K562 (cell line): ENCODE measurements around the gene RERE. TPM values are rescaled to one million over a fixed set of nuclear protein-coding genes. Genes with fewer than 3 reads are reported as not detected.

Experiments
- HDAC6 ChIP-seq: IDR thresholded peaks from 2 replicates; pipeline ENCODE4 v1.6.1; 2012; ENCODE audit warnings: low read depth, mild to moderate bottlenecking, control low read depth, inconsistent platforms, low read length, moderate library complexity
- TCF7 ChIP-seq: sonication (generic); IDR thresholded peaks from 2 replicates; pipeline ENCODE4 v1.6.1; 2016; ENCODE audit warnings: antibody characterized with exemption, borderline replicate concordance
- XRCC4 ChIP-seq: IDR thresholded peaks from one replicate; pipeline ENCODE4 v1.6.1; 2011; ENCODE audit not compliant: insufficient read depth, insufficient read length; ENCODE audit errors: extremely low read depth
- polyA plus RNA-seq, 8 experiments: library from polyadenylated mRNA; depleted of rRNA in 4 of 8; stranded (reverse) in 5 of 8; unstranded in 3 of 8; fragments of >200 nt; fragmentation: Nextera tagmentation in 2 of 8; fragmentation: Illumina TruSeq in 1 of 8; extraction: Ambion mirVana in 2 of 8; extraction: Trizol in 1 of 8; gene quantifications; 2 replicates each; pipeline versions ENCODE4 v1.2.1 to v1.2.3, GENCODE V29; 2011 to 2014; ENCODE audit warnings: inconsistent platforms in 1 of 8, missing spikeins in 1 of 8
- total RNA-seq, 7 experiments: library from RNA; depleted of rRNA in 6 of 7; stranded (reverse); fragments of >200 nt in 6 of 7; fragmentation: Illumina TruSeq in 2 of 7; extraction: Trizol in 2 of 7; gene quantifications; 2 replicates each; pipeline versions ENCODE4 v1.2.1 to v1.2.3, GENCODE V29; 2011 to 2021; ENCODE audit warnings: low replicate concordance in 1 of 7
- TF ChIP-seq, protein P1 (sequence below), 2 experiments: fragments of 150-350 bp in 1 of 2; IDR thresholded peaks; 2 replicates each; pipeline ENCODE4 v1.6.1; 2012 to 2016; ENCODE audit warnings: low read depth in 2 of 2, low read length in 2 of 2, mild to moderate bottlenecking in 1 of 2, moderate library complexity in 1 of 2
- TF ChIP-seq, protein P2 (sequence below): fragments of 250-450 bp; sonication (Bioruptor Pico); IDR thresholded peaks from 2 replicates; pipeline ENCODE4 v1.5.0; 2021; ENCODE audit warnings: mild to moderate bottlenecking, borderline replicate concordance

Gene RERE
- total and polyA plus RNA-seq, 9 of the 15 experiments (the other 6 are each of a cell fraction or from before 2014, with no cell fraction given): 3.0 to 51.5 (median 13.4) TPM

DNA sequence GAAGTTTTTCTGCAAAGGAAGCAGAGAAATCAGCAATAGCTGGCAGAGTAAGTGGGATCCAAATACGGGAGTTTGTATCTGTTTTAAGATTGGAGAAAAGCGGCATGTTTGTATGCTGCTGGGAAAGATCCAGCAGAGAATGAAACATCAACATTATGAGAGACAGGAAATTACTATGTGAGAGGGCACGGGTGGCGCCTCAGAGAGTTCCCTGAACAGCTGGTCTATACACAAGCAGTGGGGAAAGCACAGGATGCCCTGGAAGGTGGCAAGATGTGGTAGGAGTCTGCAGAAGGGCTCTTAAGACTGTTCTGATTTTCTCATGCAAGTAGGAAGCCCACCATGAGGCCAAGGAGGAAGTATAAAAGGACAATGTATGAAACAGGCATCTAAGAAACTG, 130.4 kb downstream of the RERE start (continued):
- TF ChIP-seq HDAC6 (no peak), XRCC4 (no peak), TCF7 (no peak)
- TF ChIP-seq, protein P1, sequence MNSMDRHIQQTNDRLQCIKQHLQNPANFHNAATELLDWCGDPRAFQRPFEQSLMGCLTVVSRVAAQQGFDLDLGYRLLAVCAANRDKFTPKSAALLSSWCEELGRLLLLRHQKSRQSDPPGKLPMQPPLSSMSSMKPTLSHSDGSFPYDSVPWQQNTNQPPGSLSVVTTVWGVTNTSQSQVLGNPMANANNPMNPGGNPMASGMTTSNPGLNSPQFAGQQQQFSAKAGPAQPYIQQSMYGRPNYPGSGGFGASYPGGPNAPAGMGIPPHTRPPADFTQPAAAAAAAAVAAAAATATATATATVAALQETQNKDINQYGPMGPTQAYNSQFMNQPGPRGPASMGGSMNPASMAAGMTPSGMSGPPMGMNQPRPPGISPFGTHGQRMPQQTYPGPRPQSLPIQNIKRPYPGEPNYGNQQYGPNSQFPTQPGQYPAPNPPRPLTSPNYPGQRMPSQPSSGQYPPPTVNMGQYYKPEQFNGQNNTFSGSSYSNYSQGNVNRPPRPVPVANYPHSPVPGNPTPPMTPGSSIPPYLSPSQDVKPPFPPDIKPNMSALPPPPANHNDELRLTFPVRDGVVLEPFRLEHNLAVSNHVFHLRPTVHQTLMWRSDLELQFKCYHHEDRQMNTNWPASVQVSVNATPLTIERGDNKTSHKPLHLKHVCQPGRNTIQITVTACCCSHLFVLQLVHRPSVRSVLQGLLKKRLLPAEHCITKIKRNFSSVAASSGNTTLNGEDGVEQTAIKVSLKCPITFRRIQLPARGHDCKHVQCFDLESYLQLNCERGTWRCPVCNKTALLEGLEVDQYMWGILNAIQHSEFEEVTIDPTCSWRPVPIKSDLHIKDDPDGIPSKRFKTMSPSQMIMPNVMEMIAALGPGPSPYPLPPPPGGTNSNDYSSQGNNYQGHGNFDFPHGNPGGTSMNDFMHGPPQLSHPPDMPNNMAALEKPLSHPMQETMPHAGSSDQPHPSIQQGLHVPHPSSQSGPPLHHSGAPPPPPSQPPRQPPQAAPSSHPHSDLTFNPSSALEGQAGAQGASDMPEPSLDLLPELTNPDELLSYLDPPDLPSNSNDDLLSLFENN (IDR thresholded peaks at IDR 0.05; ENCODE audit: low read depth in 2 of 2, low read length in 2 of 2): no peak
- TF ChIP-seq, protein P2, sequence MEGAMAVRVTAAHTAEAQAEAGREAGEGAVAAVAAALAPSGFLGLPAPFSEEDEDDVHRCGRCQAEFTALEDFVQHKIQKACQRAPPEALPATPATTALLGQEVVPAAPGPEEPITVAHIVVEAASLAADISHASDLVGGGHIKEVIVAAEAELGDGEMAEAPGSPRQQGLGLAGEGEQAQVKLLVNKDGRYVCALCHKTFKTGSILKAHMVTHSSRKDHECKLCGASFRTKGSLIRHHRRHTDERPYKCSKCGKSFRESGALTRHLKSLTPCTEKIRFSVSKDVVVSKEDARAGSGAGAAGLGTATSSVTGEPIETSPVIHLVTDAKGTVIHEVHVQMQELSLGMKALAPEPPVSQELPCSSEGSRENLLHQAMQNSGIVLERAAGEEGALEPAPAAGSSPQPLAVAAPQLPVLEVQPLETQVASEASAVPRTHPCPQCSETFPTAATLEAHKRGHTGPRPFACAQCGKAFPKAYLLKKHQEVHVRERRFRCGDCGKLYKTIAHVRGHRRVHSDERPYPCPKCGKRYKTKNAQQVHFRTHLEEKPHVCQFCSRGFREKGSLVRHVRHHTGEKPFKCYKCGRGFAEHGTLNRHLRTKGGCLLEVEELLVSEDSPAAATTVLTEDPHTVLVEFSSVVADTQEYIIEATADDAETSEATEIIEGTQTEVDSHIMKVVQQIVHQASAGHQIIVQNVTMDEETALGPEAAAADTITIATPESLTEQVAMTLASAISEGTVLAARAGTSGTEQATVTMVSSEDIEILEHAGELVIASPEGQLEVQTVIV (CRISPR knock-in tag): no peak
